Panc1 (cell line): Measurements from ENCODE around the gene UBLCP1.

Source experiments
- CTCF ChIP-seq: fragments of 450-650 bp; IDR thresholded peaks from 2 replicates; pipeline ENCODE4 v1.5.1; 2017; ENCODE audit warnings: mild to moderate bottlenecking
- POLR2AphosphoS5 ChIP-seq: IDR thresholded peaks from 2 replicates; pipeline ENCODE4 v1.6.1; 2012; ENCODE audit warnings: mild to moderate bottlenecking, low read depth, low read length, moderate library complexity
- SIN3A ChIP-seq: IDR thresholded peaks from 2 replicates; pipeline ENCODE4 v1.6.1; 2012; ENCODE audit warnings: low read depth, mild to moderate bottlenecking, low read length, moderate library complexity, borderline replicate concordance; ENCODE audit not compliant: insufficient read depth
- TCF7L2 ChIP-seq: IDR thresholded peaks from 2 replicates; pipeline ENCODE4 v1.6.1; 2011; ENCODE audit warnings: mild to moderate bottlenecking, low read depth, low read length, inconsistent platforms
- TF ChIP-seq, protein P1 (sequence below), 2 experiments: IDR thresholded peaks; 2 replicates each; pipeline ENCODE4 v1.6.1; 2011 to 2012; ENCODE audit warnings: low read depth in 2 of 2, control low read depth in 1 of 2, low read length in 1 of 2, mild to moderate bottlenecking in 1 of 2, moderate library complexity in 1 of 2; ENCODE audit not compliant: insufficient read depth in 1 of 2

- no peak for TF ChIP-seq CTCF
- TF ChIP-seq, protein P1, sequence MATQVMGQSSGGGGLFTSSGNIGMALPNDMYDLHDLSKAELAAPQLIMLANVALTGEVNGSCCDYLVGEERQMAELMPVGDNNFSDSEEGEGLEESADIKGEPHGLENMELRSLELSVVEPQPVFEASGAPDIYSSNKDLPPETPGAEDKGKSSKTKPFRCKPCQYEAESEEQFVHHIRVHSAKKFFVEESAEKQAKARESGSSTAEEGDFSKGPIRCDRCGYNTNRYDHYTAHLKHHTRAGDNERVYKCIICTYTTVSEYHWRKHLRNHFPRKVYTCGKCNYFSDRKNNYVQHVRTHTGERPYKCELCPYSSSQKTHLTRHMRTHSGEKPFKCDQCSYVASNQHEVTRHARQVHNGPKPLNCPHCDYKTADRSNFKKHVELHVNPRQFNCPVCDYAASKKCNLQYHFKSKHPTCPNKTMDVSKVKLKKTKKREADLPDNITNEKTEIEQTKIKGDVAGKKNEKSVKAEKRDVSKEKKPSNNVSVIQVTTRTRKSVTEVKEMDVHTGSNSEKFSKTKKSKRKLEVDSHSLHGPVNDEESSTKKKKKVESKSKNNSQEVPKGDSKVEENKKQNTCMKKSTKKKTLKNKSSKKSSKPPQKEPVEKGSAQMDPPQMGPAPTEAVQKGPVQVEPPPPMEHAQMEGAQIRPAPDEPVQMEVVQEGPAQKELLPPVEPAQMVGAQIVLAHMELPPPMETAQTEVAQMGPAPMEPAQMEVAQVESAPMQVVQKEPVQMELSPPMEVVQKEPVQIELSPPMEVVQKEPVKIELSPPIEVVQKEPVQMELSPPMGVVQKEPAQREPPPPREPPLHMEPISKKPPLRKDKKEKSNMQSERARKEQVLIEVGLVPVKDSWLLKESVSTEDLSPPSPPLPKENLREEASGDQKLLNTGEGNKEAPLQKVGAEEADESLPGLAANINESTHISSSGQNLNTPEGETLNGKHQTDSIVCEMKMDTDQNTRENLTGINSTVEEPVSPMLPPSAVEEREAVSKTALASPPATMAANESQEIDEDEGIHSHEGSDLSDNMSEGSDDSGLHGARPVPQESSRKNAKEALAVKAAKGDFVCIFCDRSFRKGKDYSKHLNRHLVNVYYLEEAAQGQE (IDR thresholded peaks at IDR 0.05; ENCODE audit: insufficient read depth in 1 of 2, low read depth in 2 of 2, low read length in 1 of 2) = no peak
- TF ChIP-seq POLR2AphosphoS5 = no peak
- TF ChIP-seq SIN3A = no peak
- no peak for TF ChIP-seq TCF7L2
These were observed 447 bp downstream of the UBLCP1 start for GRCh38 chr5:159263569-159263905.
